Measurements from ENCODE around the gene LITAFD. TPM values are rescaled to one million over a fixed set of nuclear protein-coding genes. Genes with fewer than 3 reads are reported as not detected.

The LITAFD gene
- polyA plus RNA-seq, 3 donors = not detected

DNA sequence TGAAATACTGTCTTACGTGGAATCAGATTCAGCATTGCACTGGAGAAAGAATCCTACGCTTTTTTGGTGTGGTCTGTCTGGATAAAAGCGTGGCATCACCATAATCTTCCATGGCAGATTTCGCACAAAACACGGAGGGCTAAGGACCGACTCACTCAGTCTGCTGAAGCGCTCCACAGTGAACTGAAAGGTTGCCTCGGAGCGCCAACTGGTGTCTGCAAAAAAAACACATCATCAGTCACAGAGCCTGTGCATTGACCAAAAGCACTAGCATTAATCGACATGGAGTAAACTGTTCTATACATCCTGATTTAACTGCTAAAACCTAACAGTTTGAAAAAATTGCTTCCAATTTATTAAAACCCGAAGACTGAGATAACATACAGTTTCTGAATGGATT lies 41.0 kb downstream of the LITAFD start:
- Mint-ChIP-seq H3K9me3 (no peaks in the 10 kb centered on the region), H3K27ac (peak overlapping the region in 2 of 7 donors; percentile 15 to 48), H3K36me3 (peaks cover 75 to 89% of the 10 kb centered on the region in 2 donors), H3K4me1 (peaks cover 2% of the 10 kb centered on the region), H3K4me3 (no peak overlapping the region), H3K27me3 (ENCODE audit: low read depth in 3 of 3) (peaks cover 0 to 3% (median 0%) of the 10 kb centered on the region in 3 donors)
- TF ChIP-seq, protein P1, sequence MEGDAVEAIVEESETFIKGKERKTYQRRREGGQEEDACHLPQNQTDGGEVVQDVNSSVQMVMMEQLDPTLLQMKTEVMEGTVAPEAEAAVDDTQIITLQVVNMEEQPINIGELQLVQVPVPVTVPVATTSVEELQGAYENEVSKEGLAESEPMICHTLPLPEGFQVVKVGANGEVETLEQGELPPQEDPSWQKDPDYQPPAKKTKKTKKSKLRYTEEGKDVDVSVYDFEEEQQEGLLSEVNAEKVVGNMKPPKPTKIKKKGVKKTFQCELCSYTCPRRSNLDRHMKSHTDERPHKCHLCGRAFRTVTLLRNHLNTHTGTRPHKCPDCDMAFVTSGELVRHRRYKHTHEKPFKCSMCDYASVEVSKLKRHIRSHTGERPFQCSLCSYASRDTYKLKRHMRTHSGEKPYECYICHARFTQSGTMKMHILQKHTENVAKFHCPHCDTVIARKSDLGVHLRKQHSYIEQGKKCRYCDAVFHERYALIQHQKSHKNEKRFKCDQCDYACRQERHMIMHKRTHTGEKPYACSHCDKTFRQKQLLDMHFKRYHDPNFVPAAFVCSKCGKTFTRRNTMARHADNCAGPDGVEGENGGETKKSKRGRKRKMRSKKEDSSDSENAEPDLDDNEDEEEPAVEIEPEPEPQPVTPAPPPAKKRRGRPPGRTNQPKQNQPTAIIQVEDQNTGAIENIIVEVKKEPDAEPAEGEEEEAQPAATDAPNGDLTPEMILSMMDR (IDR thresholded peaks at IDR 0.05) = no peak
- no peaks in the 10 kb centered on the region for H3K9me3 ChIP-seq (replicated peaks in 1 of 2; ENCODE audit: control insufficient read depth in 1 of 2, insufficient read depth in 1 of 2, low read length in 2 of 2)
- H3K27me3 ChIP-seq (ENCODE audit: control insufficient read depth in 2 of 2, insufficient read depth in 2 of 2, low read length in 2 of 2) = no peaks in the 10 kb centered on the region
- peaks cover 73 to 96% of the 10 kb centered on the region in 2 donors for H3K36me3 ChIP-seq (replicated peaks in 1 of 2; ENCODE audit: control insufficient read depth in 1 of 2, insufficient read depth in 2 of 2, low read length in 2 of 2)
- no peak overlapping the region for H2AFZ ChIP-seq (ENCODE audit: insufficient read depth, low read depth, low read length, poor library complexity, severe bottlenecking)
- DNase-seq = no peak
- no peak overlapping the region for H3K27ac ChIP-seq (ENCODE audit: low read depth in 1 of 2, low read length in 2 of 2)
- no peak overlapping the region for H3K4me3 ChIP-seq (replicated peaks in 1 of 3; ENCODE audit: low read depth in 2 of 3, low read length in 3 of 3)
- intact Hi-C loops (cut with micrococcal nuclease) = no loop called here
- 93% methylated on average over 10 of the region's 11 CpGs for WGBS (ENCODE audit: insufficient coverage)
- peaks cover 100% of the 10 kb centered on the region for H4K20me1 ChIP-seq (ENCODE audit: insufficient read depth, low read length)
- H3K4me1 ChIP-seq (ENCODE audit: control insufficient read depth in 1 of 2, insufficient read depth in 2 of 2, low read length in 2 of 2) = no peaks in the 10 kb centered on the region
- no peak overlapping the region for H3K9ac ChIP-seq (ENCODE audit: insufficient read depth, low read length, poor library complexity, severe bottlenecking)
- no peak overlapping the region for H3K4me2 ChIP-seq (replicated peaks; ENCODE audit: extremely low read depth, low read length, poor library complexity, severe bottlenecking)
- peaks cover 71% of the 10 kb centered on the region for H3K79me2 ChIP-seq (ENCODE audit: insufficient read depth, low read length)

DNA sequence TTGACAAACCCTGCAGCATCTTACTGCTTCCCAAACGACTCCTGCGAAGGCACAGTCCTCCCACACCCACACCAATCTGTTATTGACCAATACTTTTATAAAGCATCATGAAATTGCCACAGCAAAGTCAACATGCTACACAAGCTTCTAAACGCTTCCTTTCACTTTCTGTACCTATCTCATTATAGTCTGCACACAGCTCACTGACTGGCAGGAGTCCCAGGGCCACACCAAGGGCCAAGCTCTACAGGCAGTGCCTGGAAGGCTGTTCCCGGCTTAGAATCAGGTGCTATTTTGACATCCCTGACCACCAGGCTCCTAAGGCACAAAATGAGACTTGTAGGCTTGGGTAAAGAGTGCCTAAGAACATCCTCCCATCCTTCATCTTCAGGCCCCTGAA lies 42.1 kb downstream of the LITAFD start:
- Histone ChIP-seq H3K9ac (ENCODE audit: insufficient read depth, low read length, poor library complexity, severe bottlenecking) (no peak overlapping the region), H3K36me3 (replicated peaks in 1 of 2; ENCODE audit: control insufficient read depth in 1 of 2, insufficient read depth in 2 of 2, low read length in 2 of 2) (peaks cover 68 to 96% of the 10 kb centered on the region in 2 donors), H4K20me1 (ENCODE audit: insufficient read depth, low read length) (peaks cover 100% of the 10 kb centered on the region)

More for the DNA sequence above, 42.1 kb downstream of the LITAFD start:
- intact Hi-C loops (cut with micrococcal nuclease) = no loop called here
- Histone ChIP-seq H3K9me3 (replicated peaks in 1 of 2; ENCODE audit: control insufficient read depth in 1 of 2, insufficient read depth in 1 of 2, low read length in 2 of 2) (no peaks in the 10 kb centered on the region), H2AFZ (ENCODE audit: insufficient read depth, low read depth, low read length, poor library complexity, severe bottlenecking) (no peak overlapping the region), H3K79me2 (ENCODE audit: insufficient read depth, low read length) (peaks cover 82% of the 10 kb centered on the region), H3K27me3 (ENCODE audit: control insufficient read depth in 2 of 2, insufficient read depth in 2 of 2, low read length in 2 of 2) (no peaks in the 10 kb centered on the region), H3K4me1 (ENCODE audit: control insufficient read depth in 1 of 2, insufficient read depth in 2 of 2, low read length in 2 of 2) (no peaks in the 10 kb centered on the region), H3K4me2 (replicated peaks; ENCODE audit: extremely low read depth, low read length, poor library complexity, severe bottlenecking) (no peak overlapping the region), H3K27ac (ENCODE audit: low read depth in 1 of 2, low read length in 2 of 2) (peak overlapping the region in 1 of 2 donors; percentile 30), H3K4me3 (replicated peaks in 1 of 3; ENCODE audit: low read depth in 2 of 3, low read length in 3 of 3) (no peak overlapping the region)
- Mint-ChIP-seq H3K27ac (peak overlapping the region in 4 of 7 donors; percentile 41 to 73 (median 57)), H3K27me3 (ENCODE audit: low read depth in 3 of 3) (peaks cover 0 to 3% (median 0%) of the 10 kb centered on the region in 3 donors), H3K9me3 (no peaks in the 10 kb centered on the region), H3K36me3 (peaks cover 71 to 89% of the 10 kb centered on the region in 2 donors), H3K4me3 (no peak overlapping the region), H3K4me1 (peaks cover 2% of the 10 kb centered on the region)
- WGBS (ENCODE audit: insufficient coverage) = 79% methylated on average over 3 of the region's 4 CpGs
- no peak for DNase-seq
- TF ChIP-seq, protein P1 (IDR thresholded peaks at IDR 0.05) = no peak
